Spleen (tissue), 7 donors: ENCODE data around the gene FAM171A1.

Experiments used
- CTCF ChIP-seq, 11 experiments: fragments of 200-600 bp in 7 of 11; fragments of 450-650 bp in 4 of 11; sonication (generic) in 4 of 11; IDR thresholded peaks in 8 of 11; conservative IDR thresholded peaks in 3 of 11; 1 replicate in 7 of 11; 2 replicates in 4 of 11; pipeline versions ENCODE4 v1.4.0 to v1.8.0; 2016 to 2021; ENCODE audit warnings: antibody characterized with exemption in 11 of 11, inconsistent platforms in 4 of 11, mild to moderate bottlenecking in 1 of 11
- POLR2A ChIP-seq, 3 donors: fragments of 450-650 bp; IDR thresholded peaks; one replicate each; pipeline ENCODE4 v1.5.1; 2017; ENCODE audit warnings: antibody characterized with exemption in 3 of 3, mild to moderate bottlenecking in 1 of 3
- POLR2AphosphoS5 ChIP-seq, 3 donors: sonication (generic); formaldehyde crosslinking; IDR thresholded peaks; one replicate each; pipeline ENCODE4 v1.5.1; 2017; ENCODE audit warnings: antibody characterized with exemption in 3 of 3
- donor health status: DM: no; HTN: no; CAD: no; lungs with moderate emphysema.
- donor health status: DM: no; HTN: no; CAD: no.
- donor health status: DM: no; HTN: no; CAD: no.

- no peak for TF ChIP-seq POLR2AphosphoS5 (IDR thresholded peaks at IDR 0.05)
- TF ChIP-seq CTCF (IDR thresholded peaks at IDR 0.05 in 8 of 11, conservative IDR thresholded peaks at IDR 0.05 in 3 of 11): no peak
- no peak for TF ChIP-seq POLR2A (IDR thresholded peaks at IDR 0.05)
Measured at GRCh38 chr10:15166325-15166724, 204.8 kb downstream of the FAM171A1 start.
